Measurements from ENCODE around the gene JMJD1C.

GRCh38 chr10:63171926-63172325, 293.9 kb downstream of the JMJD1C start:
- no peak for TF ChIP-seq CTCF (IDR thresholded peaks at IDR 0.05)
- no peak for TF ChIP-seq POLR2A (IDR thresholded peaks at IDR 0.05)
